H1 (cell line): ENCODE data around the gene ATG7. TPM values are rescaled to one million over a fixed set of nuclear protein-coding genes. Genes with fewer than 3 reads are reported as not detected.

Source experiments
- BACH1 ChIP-seq: IDR thresholded peaks from 2 replicates; pipeline ENCODE4 v1.6.1; 2012; ENCODE audit warnings: low read length, improper control_type of control experiment
- BRCA1 ChIP-seq: IDR thresholded peaks from 2 replicates; pipeline ENCODE4 v1.6.1; 2012; ENCODE audit warnings: low read depth, low read length, improper control_type of control experiment
- CREB1 ChIP-seq: IDR thresholded peaks from 2 replicates; pipeline ENCODE4 v1.6.1; 2012; ENCODE audit warnings: inconsistent platforms
- NANOG ChIP-seq: IDR thresholded peaks from 2 replicates; pipeline ENCODE4 v1.6.1; 2011; ENCODE audit warnings: low read length, low read depth, mild to moderate bottlenecking, inconsistent platforms; ENCODE audit not compliant: insufficient read depth, poor library complexity, severe bottlenecking
- POLR2A ChIP-seq, 2 experiments: IDR thresholded peaks; 1 replicate in 1 of 2; 2 replicates in 1 of 2; pipeline ENCODE4 v1.6.1; 2011; ENCODE audit warnings: low read depth in 2 of 2, low read length in 2 of 2, mild to moderate bottlenecking in 2 of 2; ENCODE audit errors: control extremely low read depth in 1 of 2
- SP4 ChIP-seq: IDR thresholded peaks from 2 replicates; pipeline ENCODE4 v1.6.1; 2012; ENCODE audit warnings: low read length, inconsistent platforms
- polyA plus RNA-seq, 7 experiments: library from polyadenylated mRNA; depleted of rRNA in 3 of 7; stranded (reverse) in 5 of 7; unstranded in 2 of 7; fragments of >200 nt in 5 of 7; fragments of 200-250 nt in 2 of 7; gene quantifications; 1 replicate in 5 of 7; 2 replicates in 1 of 7; 4 replicates in 1 of 7; pipeline versions ENCODE4 v1.2.1 to v1.2.3, GENCODE V29; 2011 to 2013; ENCODE audit warnings: missing spikeins in 2 of 7, mixed read lengths in 2 of 7
- total RNA-seq: library from RNA; stranded (reverse); fragmentation: NEBNext Ultra II Directional; extraction: Animal tissue kit (Norgen Biotek cat#: 25700); gene quantifications from 2 replicates; pipeline ENCODE4 v1.2.1, GENCODE V29; 2021
- TF ChIP-seq, protein P1 (sequence below): fragments of 300-600 bp; sonication (generic); IDR thresholded peaks from 2 replicates; pipeline ENCODE4 v1.7.1; 2012; ENCODE audit warnings: low read length, moderate library complexity, mild to moderate bottlenecking, inconsistent platforms; ENCODE audit not compliant: insufficient replicate concordance

The ATG7 gene
- total and polyA plus RNA-seq, 2 of the 8 experiments (the other 6 are each of a cell fraction or from before 2014, with no cell fraction given): 15.0 to 19.1 TPM

DNA sequence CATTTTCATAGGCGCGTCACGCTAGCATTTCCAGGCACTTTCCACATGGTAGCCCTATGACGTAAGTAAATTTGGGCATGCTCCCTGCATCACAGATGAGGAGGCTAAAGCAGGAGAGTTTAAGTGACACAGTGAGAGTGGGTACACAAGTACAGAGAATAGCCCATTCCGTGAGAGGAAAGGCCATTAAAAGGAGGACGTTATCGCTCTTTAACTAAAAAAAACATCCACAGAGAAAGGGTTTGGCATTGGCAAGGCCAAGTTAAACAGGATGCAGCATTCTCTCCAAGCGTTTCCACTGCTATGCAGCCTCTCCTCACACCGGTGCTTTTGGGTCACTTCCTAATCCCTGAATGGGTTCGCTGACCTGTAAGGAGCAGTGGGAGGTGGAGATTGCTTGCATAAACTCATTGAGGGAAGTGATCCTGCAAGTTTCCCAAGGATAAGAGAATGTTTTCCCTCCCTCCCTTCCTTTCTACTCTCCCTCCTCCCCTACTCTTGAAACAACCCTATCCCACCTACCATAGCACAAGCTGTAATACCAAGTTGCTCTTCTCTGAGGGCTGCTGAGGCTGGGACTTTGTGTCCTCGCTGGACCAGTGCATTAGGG is 223.9 kb downstream of the ATG7 start (continued):
- TF ChIP-seq, protein P1, sequence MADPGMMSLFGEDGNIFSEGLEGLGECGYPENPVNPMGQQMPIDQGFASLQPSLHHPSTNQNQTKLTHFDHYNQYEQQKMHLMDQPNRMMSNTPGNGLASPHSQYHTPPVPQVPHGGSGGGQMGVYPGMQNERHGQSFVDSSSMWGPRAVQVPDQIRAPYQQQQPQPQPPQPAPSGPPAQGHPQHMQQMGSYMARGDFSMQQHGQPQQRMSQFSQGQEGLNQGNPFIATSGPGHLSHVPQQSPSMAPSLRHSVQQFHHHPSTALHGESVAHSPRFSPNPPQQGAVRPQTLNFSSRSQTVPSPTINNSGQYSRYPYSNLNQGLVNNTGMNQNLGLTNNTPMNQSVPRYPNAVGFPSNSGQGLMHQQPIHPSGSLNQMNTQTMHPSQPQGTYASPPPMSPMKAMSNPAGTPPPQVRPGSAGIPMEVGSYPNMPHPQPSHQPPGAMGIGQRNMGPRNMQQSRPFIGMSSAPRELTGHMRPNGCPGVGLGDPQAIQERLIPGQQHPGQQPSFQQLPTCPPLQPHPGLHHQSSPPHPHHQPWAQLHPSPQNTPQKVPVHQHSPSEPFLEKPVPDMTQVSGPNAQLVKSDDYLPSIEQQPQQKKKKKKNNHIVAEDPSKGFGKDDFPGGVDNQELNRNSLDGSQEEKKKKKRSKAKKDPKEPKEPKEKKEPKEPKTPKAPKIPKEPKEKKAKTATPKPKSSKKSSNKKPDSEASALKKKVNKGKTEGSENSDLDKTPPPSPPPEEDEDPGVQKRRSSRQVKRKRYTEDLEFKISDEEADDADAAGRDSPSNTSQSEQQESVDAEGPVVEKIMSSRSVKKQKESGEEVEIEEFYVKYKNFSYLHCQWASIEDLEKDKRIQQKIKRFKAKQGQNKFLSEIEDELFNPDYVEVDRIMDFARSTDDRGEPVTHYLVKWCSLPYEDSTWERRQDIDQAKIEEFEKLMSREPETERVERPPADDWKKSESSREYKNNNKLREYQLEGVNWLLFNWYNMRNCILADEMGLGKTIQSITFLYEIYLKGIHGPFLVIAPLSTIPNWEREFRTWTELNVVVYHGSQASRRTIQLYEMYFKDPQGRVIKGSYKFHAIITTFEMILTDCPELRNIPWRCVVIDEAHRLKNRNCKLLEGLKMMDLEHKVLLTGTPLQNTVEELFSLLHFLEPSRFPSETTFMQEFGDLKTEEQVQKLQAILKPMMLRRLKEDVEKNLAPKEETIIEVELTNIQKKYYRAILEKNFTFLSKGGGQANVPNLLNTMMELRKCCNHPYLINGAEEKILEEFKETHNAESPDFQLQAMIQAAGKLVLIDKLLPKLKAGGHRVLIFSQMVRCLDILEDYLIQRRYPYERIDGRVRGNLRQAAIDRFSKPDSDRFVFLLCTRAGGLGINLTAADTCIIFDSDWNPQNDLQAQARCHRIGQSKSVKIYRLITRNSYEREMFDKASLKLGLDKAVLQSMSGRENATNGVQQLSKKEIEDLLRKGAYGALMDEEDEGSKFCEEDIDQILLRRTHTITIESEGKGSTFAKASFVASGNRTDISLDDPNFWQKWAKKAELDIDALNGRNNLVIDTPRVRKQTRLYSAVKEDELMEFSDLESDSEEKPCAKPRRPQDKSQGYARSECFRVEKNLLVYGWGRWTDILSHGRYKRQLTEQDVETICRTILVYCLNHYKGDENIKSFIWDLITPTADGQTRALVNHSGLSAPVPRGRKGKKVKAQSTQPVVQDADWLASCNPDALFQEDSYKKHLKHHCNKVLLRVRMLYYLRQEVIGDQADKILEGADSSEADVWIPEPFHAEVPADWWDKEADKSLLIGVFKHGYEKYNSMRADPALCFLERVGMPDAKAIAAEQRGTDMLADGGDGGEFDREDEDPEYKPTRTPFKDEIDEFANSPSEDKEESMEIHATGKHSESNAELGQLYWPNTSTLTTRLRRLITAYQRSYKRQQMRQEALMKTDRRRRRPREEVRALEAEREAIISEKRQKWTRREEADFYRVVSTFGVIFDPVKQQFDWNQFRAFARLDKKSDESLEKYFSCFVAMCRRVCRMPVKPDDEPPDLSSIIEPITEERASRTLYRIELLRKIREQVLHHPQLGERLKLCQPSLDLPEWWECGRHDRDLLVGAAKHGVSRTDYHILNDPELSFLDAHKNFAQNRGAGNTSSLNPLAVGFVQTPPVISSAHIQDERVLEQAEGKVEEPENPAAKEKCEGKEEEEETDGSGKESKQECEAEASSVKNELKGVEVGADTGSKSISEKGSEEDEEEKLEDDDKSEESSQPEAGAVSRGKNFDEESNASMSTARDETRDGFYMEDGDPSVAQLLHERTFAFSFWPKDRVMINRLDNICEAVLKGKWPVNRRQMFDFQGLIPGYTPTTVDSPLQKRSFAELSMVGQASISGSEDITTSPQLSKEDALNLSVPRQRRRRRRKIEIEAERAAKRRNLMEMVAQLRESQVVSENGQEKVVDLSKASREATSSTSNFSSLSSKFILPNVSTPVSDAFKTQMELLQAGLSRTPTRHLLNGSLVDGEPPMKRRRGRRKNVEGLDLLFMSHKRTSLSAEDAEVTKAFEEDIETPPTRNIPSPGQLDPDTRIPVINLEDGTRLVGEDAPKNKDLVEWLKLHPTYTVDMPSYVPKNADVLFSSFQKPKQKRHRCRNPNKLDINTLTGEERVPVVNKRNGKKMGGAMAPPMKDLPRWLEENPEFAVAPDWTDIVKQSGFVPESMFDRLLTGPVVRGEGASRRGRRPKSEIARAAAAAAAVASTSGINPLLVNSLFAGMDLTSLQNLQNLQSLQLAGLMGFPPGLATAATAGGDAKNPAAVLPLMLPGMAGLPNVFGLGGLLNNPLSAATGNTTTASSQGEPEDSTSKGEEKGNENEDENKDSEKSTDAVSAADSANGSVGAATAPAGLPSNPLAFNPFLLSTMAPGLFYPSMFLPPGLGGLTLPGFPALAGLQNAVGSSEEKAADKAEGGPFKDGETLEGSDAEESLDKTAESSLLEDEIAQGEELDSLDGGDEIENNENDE: no peak
- TF ChIP-seq NANOG (peak; percentile 7), POLR2A (IDR thresholded peaks at IDR 0.05; ENCODE audit: control extremely low read depth in 1 of 2, low read depth in 2 of 2, low read length in 2 of 2) (no peak), SP4 (no peak), BRCA1 (no peak), CREB1 (no peak), BACH1 (peak; percentile 32; the same call in 1 of the 2 replicates)
- TF ChIP-seq, all 59 proteins: peak for 2
